Measurements from ENCODE around the gene MRPL41.
"Not testable (repeated sequence)": the region's sequence is repeated elsewhere in the genome, so short reads cannot be mapped to it uniquely, and the experiment has no call there.

MRPL41 gene

DNA sequence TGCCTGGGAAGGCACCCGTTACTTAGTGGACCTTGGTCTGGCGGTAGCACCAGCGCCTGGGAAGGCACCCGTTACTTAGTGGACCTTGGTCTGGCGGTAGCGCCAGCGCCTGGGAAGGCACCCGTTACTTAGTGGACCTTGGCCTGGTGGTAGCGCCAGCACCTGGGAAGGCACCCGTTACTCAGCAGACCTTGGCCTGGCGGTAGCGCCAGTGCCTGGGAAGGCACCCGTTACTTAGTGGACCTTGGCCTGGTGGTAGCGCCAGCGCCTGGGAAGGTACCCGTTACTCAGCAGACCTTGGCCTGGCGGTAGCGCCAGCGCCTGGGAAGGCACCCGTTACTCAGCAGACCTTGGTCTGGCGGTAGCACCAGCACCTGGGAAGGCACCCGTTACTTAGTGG is 40.6 kb upstream of the MRPL41 start:
- H3K36me3 ChIP-seq (replicated peaks in 1 of 2; ENCODE audit: control insufficient read depth in 2 of 2, insufficient read depth in 2 of 2, low read length in 2 of 2); H3K9ac ChIP-seq (ENCODE audit: low read depth, low read length, poor library complexity); H3K4me2 ChIP-seq (ENCODE audit: insufficient read depth, low read length, poor library complexity, severe bottlenecking); H2AK5ac ChIP-seq (ENCODE audit: low read depth, low read length); H3K79me1 ChIP-seq (ENCODE audit: low read depth, low read length); H4K91ac ChIP-seq (ENCODE audit: low read depth, low read length, poor library complexity); DNase-seq (ENCODE audit: low spot score); H2BK12ac ChIP-seq (ENCODE audit: low read length); H3K4ac ChIP-seq (ENCODE audit: low read length); H2AFZ ChIP-seq (ENCODE audit: low read length); H2BK5ac ChIP-seq (ENCODE audit: low read length); H3K27me3 ChIP-seq (ENCODE audit: control insufficient read depth in 3 of 3, insufficient read depth in 3 of 3, low read depth in 1 of 3, low read length in 3 of 3); H3K14ac ChIP-seq (ENCODE audit: low read length); H3K4me1 ChIP-seq (ENCODE audit: control insufficient read depth in 2 of 2, insufficient read depth in 1 of 2, low read depth in 1 of 2, low read length in 2 of 2); H3K23ac ChIP-seq (ENCODE audit: low read depth, low read length, poor library complexity); H2BK15ac ChIP-seq (ENCODE audit: low read length); H3K27ac ChIP-seq (replicated peaks; ENCODE audit: low read length); H2BK120ac ChIP-seq (ENCODE audit: low read depth, low read length); H4K8ac ChIP-seq (ENCODE audit: low read depth, low read length); H3K4me3 ChIP-seq (ENCODE audit: low read length in 2 of 2); H3K18ac ChIP-seq (ENCODE audit: low read length): not testable (repeated sequence)
- WGBS, 2 donors (ENCODE audit: extremely low coverage in 2 of 2, insufficient read length in 2 of 2, insufficient replicate concordance in 1 of 2), result no CpG with 5 or more reads among the region's 22 CpGs
- peaks cover 0 to 12% of the 10 kb centered on the region in 2 donors for H3K9me3 ChIP-seq (replicated peaks in 1 of 2; ENCODE audit: control insufficient read depth in 2 of 2, insufficient read depth in 1 of 2, low read depth in 1 of 2, low read length in 2 of 2)

DNA sequence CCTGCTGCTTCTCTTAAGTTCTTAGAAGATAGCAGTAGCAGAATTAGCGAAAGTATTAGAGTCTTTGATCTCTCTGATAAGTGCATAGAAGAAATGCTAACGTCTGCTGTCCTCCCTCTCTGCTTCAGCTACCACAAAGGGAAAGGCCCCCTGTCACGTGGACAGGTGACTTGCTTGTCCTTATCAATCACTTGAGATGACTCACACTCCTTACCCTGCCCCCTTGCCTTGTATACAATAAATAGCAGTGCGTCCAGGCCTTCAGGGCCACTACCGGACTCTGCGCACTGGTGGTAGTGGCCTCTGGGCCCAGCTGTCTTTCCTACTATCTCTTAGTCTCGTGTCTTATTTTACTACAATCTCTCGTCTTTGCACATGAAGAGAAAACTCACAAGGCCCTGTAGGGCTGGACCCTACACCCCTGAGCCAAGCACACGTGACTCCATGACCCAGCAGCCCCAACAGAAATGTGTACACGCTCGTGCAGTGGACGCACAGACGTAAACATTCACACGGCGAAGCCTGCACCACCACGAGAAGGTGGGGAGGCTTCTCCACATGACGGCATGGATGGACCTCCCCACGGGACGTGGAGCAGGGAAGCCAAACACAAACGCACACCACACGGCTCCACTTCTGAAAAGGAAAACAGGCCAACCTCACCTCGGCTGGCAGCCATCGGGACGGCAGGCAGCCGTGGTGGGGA is 39.8 kb upstream of the MRPL41 start:
- Histone ChIP-seq H3K4me1 (ENCODE audit: control insufficient read depth in 2 of 2, insufficient read depth in 1 of 2, low read depth in 1 of 2, low read length in 2 of 2) (no peaks in the 10 kb centered on the region), H3K4me2 (ENCODE audit: insufficient read depth, low read length, poor library complexity, severe bottlenecking) (no peak overlapping the region), H3K23ac (ENCODE audit: low read depth, low read length, poor library complexity) (peak overlapping the region; percentile 34), H3K18ac (ENCODE audit: low read length) (no peak overlapping the region), H3K9me3 (replicated peaks in 1 of 2; ENCODE audit: control insufficient read depth in 2 of 2, insufficient read depth in 1 of 2, low read depth in 1 of 2, low read length in 2 of 2) (peaks cover 0 to 6% of the 10 kb centered on the region in 2 donors), H3K9ac (ENCODE audit: low read depth, low read length, poor library complexity) (no peak overlapping the region), H3K4me3 (ENCODE audit: low read length in 2 of 2) (no peak overlapping the region), H2BK15ac (ENCODE audit: low read length) (no peak overlapping the region), H3K4ac (ENCODE audit: low read length) (no peak overlapping the region), H2AFZ (ENCODE audit: low read length) (no peak overlapping the region), H3K36me3 (replicated peaks in 1 of 2; ENCODE audit: control insufficient read depth in 2 of 2, insufficient read depth in 2 of 2, low read length in 2 of 2) (no peaks in the 10 kb centered on the region), H3K79me1 (ENCODE audit: low read depth, low read length) (peaks cover 2% of the 10 kb centered on the region), H2BK120ac (ENCODE audit: low read depth, low read length) (no peak overlapping the region), H2AK5ac (ENCODE audit: low read depth, low read length) (no peak overlapping the region), H4K91ac (ENCODE audit: low read depth, low read length, poor library complexity) (no peak overlapping the region), H4K8ac (ENCODE audit: low read depth, low read length) (peak overlapping the region; percentile 78), H3K27ac (replicated peaks; ENCODE audit: low read length) (no peak overlapping the region), H3K27me3 (ENCODE audit: control insufficient read depth in 3 of 3, insufficient read depth in 3 of 3, low read depth in 1 of 3, low read length in 3 of 3) (no peaks in the 10 kb centered on the region), H3K14ac (ENCODE audit: low read length) (peak overlapping the region; percentile 28), H2BK12ac (ENCODE audit: low read length) (no peak overlapping the region), H2BK5ac (ENCODE audit: low read length) (peak overlapping the region; percentile 2)
- no peak for DNase-seq (ENCODE audit: low spot score)
- no CpG with 5 or more reads among the region's 25 CpGs for WGBS, 2 donors (ENCODE audit: extremely low coverage in 2 of 2, insufficient read length in 2 of 2, insufficient replicate concordance in 1 of 2)

DNA sequence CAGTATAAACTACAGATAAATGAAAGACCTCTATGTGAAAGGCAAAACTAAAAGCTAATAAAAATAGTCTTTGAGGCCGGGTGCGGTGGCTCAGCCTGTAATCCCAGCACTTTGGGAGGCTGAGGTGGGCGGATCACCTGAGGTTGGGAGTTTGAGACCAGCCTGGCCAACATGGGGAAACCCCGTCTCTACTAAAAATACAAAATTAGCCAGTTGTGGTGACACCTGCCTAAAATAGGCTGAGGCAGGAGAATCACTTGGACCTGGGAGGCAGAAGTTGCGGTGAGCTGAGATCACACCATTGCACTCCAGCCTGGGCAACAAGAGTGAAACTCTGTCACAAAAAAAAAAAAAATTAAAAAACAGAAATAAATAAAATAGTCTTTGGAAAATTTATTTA is 38.5 kb upstream of the MRPL41 start:
- not testable (repeated sequence) for H3K4me1 ChIP-seq (ENCODE audit: control insufficient read depth in 2 of 2, insufficient read depth in 1 of 2, low read depth in 1 of 2, low read length in 2 of 2); H3K4me2 ChIP-seq (ENCODE audit: insufficient read depth, low read length, poor library complexity, severe bottlenecking); H4K91ac ChIP-seq (ENCODE audit: low read depth, low read length, poor library complexity); H2BK12ac ChIP-seq (ENCODE audit: low read length); H3K18ac ChIP-seq (ENCODE audit: low read length); H3K4ac ChIP-seq (ENCODE audit: low read length); H3K14ac ChIP-seq (ENCODE audit: low read length); H4K8ac ChIP-seq (ENCODE audit: low read depth, low read length); H3K27me3 ChIP-seq (ENCODE audit: control insufficient read depth in 3 of 3, insufficient read depth in 3 of 3, low read depth in 1 of 3, low read length in 3 of 3); H2BK15ac ChIP-seq (ENCODE audit: low read length); H2BK120ac ChIP-seq (ENCODE audit: low read depth, low read length); H2AK5ac ChIP-seq (ENCODE audit: low read depth, low read length); H3K9ac ChIP-seq (ENCODE audit: low read depth, low read length, poor library complexity); H2BK5ac ChIP-seq (ENCODE audit: low read length); H3K27ac ChIP-seq (replicated peaks; ENCODE audit: low read length); H3K4me3 ChIP-seq (ENCODE audit: low read length in 2 of 2); H3K79me1 ChIP-seq (ENCODE audit: low read depth, low read length); H3K36me3 ChIP-seq (replicated peaks in 1 of 2; ENCODE audit: control insufficient read depth in 2 of 2, insufficient read depth in 2 of 2, low read length in 2 of 2); H2AFZ ChIP-seq (ENCODE audit: low read length); H3K9me3 ChIP-seq (replicated peaks in 1 of 2; ENCODE audit: control insufficient read depth in 2 of 2, insufficient read depth in 1 of 2, low read depth in 1 of 2, low read length in 2 of 2); H3K23ac ChIP-seq (ENCODE audit: low read depth, low read length, poor library complexity); DNase-seq (ENCODE audit: low spot score)
- no CpG with 5 or more reads among the region's 5 CpGs for WGBS, 2 donors (ENCODE audit: extremely low coverage in 2 of 2, insufficient read length in 2 of 2, insufficient replicate concordance in 1 of 2)

DNA sequence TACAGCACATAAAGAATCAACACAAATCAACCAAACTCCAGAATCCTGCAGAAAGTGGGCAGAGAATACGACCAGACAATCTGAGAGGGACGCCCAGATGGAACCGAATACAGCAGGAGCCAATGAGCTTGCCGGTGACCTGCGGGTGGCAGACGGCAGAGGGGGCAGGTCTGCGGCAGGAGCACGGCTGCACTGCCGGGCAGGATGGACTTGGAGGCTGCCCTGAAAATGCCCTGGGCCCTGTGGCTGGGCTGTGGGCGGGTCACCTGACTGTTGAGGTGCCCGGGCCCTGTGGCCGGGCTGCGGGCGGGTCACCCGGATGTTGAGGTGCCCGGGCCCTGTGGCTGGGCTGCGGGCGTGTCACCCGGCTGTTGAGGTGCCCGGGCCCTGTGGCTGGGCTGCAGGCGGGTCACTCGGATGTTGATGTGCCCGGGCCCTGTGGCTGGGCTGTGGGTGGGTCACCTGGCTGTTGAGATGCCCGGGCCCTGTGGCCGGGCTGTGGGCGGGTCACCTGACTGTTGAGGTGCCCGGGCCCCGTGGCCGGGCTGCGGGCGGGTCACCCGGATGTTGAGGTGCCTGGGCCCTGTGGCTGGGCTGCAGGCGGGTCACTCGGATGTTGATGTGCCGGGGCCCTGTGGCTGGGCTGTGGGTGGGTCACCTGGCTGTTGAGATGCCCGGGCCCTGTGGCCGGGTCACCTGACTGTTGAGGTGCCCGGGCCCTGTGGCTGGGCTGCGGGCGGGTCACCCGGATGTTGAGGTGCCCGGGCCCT is 37.7 kb upstream of the MRPL41 start:
- H4K91ac ChIP-seq (ENCODE audit: low read depth, low read length, poor library complexity); H3K4me3 ChIP-seq (ENCODE audit: low read length in 2 of 2); H2BK12ac ChIP-seq (ENCODE audit: low read length); H2BK120ac ChIP-seq (ENCODE audit: low read depth, low read length); H3K27ac ChIP-seq (replicated peaks; ENCODE audit: low read length); H2BK15ac ChIP-seq (ENCODE audit: low read length); H3K9me3 ChIP-seq (replicated peaks in 1 of 2; ENCODE audit: control insufficient read depth in 2 of 2, insufficient read depth in 1 of 2, low read depth in 1 of 2, low read length in 2 of 2); H3K36me3 ChIP-seq (replicated peaks in 1 of 2; ENCODE audit: control insufficient read depth in 2 of 2, insufficient read depth in 2 of 2, low read length in 2 of 2); H3K4ac ChIP-seq (ENCODE audit: low read length); DNase-seq (ENCODE audit: low spot score); H3K27me3 ChIP-seq (ENCODE audit: control insufficient read depth in 3 of 3, insufficient read depth in 3 of 3, low read depth in 1 of 3, low read length in 3 of 3); H4K8ac ChIP-seq (ENCODE audit: low read depth, low read length); H3K14ac ChIP-seq (ENCODE audit: low read length); H2AK5ac ChIP-seq (ENCODE audit: low read depth, low read length); H2AFZ ChIP-seq (ENCODE audit: low read length); H3K23ac ChIP-seq (ENCODE audit: low read depth, low read length, poor library complexity); H3K4me2 ChIP-seq (ENCODE audit: insufficient read depth, low read length, poor library complexity, severe bottlenecking); H3K9ac ChIP-seq (ENCODE audit: low read depth, low read length, poor library complexity); H2BK5ac ChIP-seq (ENCODE audit: low read length); H3K79me1 ChIP-seq (ENCODE audit: low read depth, low read length); H3K18ac ChIP-seq (ENCODE audit: low read length); H3K4me1 ChIP-seq (ENCODE audit: control insufficient read depth in 2 of 2, insufficient read depth in 1 of 2, low read depth in 1 of 2, low read length in 2 of 2): not testable (repeated sequence)
- no CpG with 5 or more reads among the region's 42 CpGs for WGBS, 2 donors (ENCODE audit: extremely low coverage in 2 of 2, insufficient read length in 2 of 2, insufficient replicate concordance in 1 of 2)
